Keratinocyte (primary cell): ENCODE data around the gene SAG. TPM values are rescaled to one million over a fixed set of nuclear protein-coding genes. Genes with fewer than 3 reads are reported as not detected.

Source experiments
- DNase-seq: peaks from one replicate; pipeline ENCODE4 v3.0.0-alpha.2; 2011; ENCODE audit warnings: low read depth, missing footprints, low spot score
- FAIRE-seq: peaks from 2 replicates; lab custom pipeline; 2011; peaks lifted over from hg19 to GRCh38; lab: Jason Lieb, UNC
- H2AFZ ChIP-seq: 2 replicates; pipeline ENCODE4 v1.6.0; 2012; ENCODE audit warnings: low read length, control low read depth, inconsistent platforms; ENCODE audit not compliant: control insufficient read depth
- H3K27ac ChIP-seq: 2 replicates; pipeline ENCODE4 v1.5.1; 2011; ENCODE audit warnings: low read length; ENCODE audit not compliant: control insufficient read depth, insufficient read depth
- H3K27me3 ChIP-seq: 3 replicates; pipeline ENCODE4 v1.6.0; 2011; ENCODE audit warnings: low read length; ENCODE audit not compliant: control insufficient read depth, insufficient read depth; ENCODE audit errors: extremely low read depth
- H3K36me3 ChIP-seq, 2 experiments: 2 replicates in 1 of 2; 3 replicates in 1 of 2; pipeline ENCODE4 v1.5.1; 2011; ENCODE audit warnings: low read length in 2 of 2, mild to moderate bottlenecking in 1 of 2; ENCODE audit not compliant: control insufficient read depth in 2 of 2, insufficient read depth in 2 of 2; ENCODE audit errors: extremely low read depth in 1 of 2
- H3K4me1 ChIP-seq: 3 replicates; pipeline ENCODE4 v1.5.1; 2011; ENCODE audit warnings: low read length; ENCODE audit not compliant: control insufficient read depth, insufficient read depth; ENCODE audit errors: extremely low read depth
- H3K4me2 ChIP-seq: 3 replicates; pipeline ENCODE4 v1.6.0; 2011; ENCODE audit warnings: low read depth, low read length; ENCODE audit not compliant: control insufficient read depth, insufficient read depth; ENCODE audit errors: extremely low read depth
- H3K4me3 ChIP-seq, 3 experiments: fragments of 200-600 bp in 1 of 3; sonication (generic) in 1 of 3; 2 replicates in 2 of 3; 3 replicates in 1 of 3; pipeline ENCODE4 v1.5.1; 2011 to 2016; ENCODE audit warnings: low read length in 3 of 3, mild to moderate bottlenecking in 3 of 3, control low read depth in 2 of 3, inconsistent platforms in 1 of 3, low read depth in 1 of 3, mixed read lengths in 1 of 3, mixed run types in 1 of 3, moderate library complexity in 1 of 3; ENCODE audit not compliant: control insufficient read depth in 2 of 3, insufficient read depth in 2 of 3; ENCODE audit errors: extremely low read depth in 1 of 3
- H3K79me2 ChIP-seq: 2 replicates; pipeline ENCODE4 v1.6.0; 2012; ENCODE audit warnings: low read length; ENCODE audit not compliant: control insufficient read depth, insufficient read depth
- H3K9ac ChIP-seq: 3 replicates; pipeline ENCODE4 v1.6.0; 2011; ENCODE audit warnings: low read length; ENCODE audit not compliant: control insufficient read depth, insufficient read depth; ENCODE audit errors: extremely low read depth
- H3K9me1 ChIP-seq: 3 replicates; pipeline ENCODE4 v1.6.0; 2011; ENCODE audit warnings: low read length; ENCODE audit not compliant: control insufficient read depth, insufficient read depth; ENCODE audit errors: extremely low read depth
- H3K9me3 ChIP-seq: 2 replicates; pipeline ENCODE4 v1.5.1; 2012; ENCODE audit warnings: low read depth, low read length; ENCODE audit not compliant: control insufficient read depth
- H4K20me1 ChIP-seq: 3 replicates; pipeline ENCODE4 v1.6.0; 2011; ENCODE audit warnings: low read length; ENCODE audit not compliant: control insufficient read depth, insufficient read depth; ENCODE audit errors: extremely low read depth
- CTCF ChIP-seq, 3 experiments: IDR thresholded peaks in 1 of 3; conservative IDR thresholded peaks in 1 of 3; optimal IDR thresholded peaks in 1 of 3; 2 replicates in 2 of 3; 3 replicates in 1 of 3; pipeline versions ENCODE3 to v1.5.1; 2011; ENCODE audit warnings: low read length in 3 of 3, mild to moderate bottlenecking in 3 of 3, moderate library complexity in 2 of 3, control low read depth in 1 of 3, inconsistent platforms in 1 of 3; ENCODE audit not compliant: insufficient read depth in 2 of 3; ENCODE audit errors: extremely low read depth in 1 of 3
- EZH2 ChIP-seq: IDR thresholded peaks from one replicate; pipeline ENCODE4 v1.6.1; 2012; ENCODE audit warnings: inconsistent platforms, mild to moderate bottlenecking, low read length, moderate library complexity
- dilution Hi-C: fragments of 300-500 bp; cut with MboI; formaldehyde crosslinking; loops from one replicate; pipeline ENCODE4 v1.7.0; 2020; ENCODE audit warnings: low sequenced_read_pairs; ENCODE audit not compliant: extremely low pct_ligation_motif_present
- polyA plus RNA-seq, 5 experiments: library from polyadenylated mRNA; depleted of rRNA in 3 of 5; stranded (reverse) in 3 of 5; stranded (forward) in 1 of 5; unstranded in 1 of 5; fragments of >200 nt; gene quantifications; 1 replicate in 1 of 5; 2 replicates in 3 of 5; 3 replicates in 1 of 5; pipeline versions ENCODE4 v1.2.1 to v1.2.3, GENCODE V29; 2011 to 2012; ENCODE audit warnings: missing spikeins in 2 of 5, low read depth in 1 of 5, low replicate concordance in 1 of 5

The SAG gene
- polyA plus RNA-seq, 1 donor (not counting 4 experiments of a cell fraction or from before 2014, with no cell fraction given), result not detected

GRCh38 chr2:233384015-233384414 is 76.4 kb downstream of the SAG start:
- DNase-seq (no peak), FAIRE-seq (no peak)
- no peaks in the 10 kb centered on the region for H3K9me3 ChIP-seq
- H3K4me1 ChIP-seq, result peaks cover 19% of the 10 kb centered on the region
- H3K36me3 ChIP-seq, result peaks cover 0 to 2% of the 10 kb centered on the region in 2 experiments
- no peaks in the 10 kb centered on the region for H3K9me1 ChIP-seq
- H3K27ac ChIP-seq, result no peak overlapping the region
- H4K20me1 ChIP-seq, result peaks cover 3% of the 10 kb centered on the region
- H3K9ac ChIP-seq, result no peak overlapping the region
- H3K27me3 ChIP-seq, result no peaks in the 10 kb centered on the region
- no peak overlapping the region for H2AFZ ChIP-seq
- dilution Hi-C loops, result no loop called here
- no peak overlapping the region for H3K4me3 ChIP-seq
- H3K4me2 ChIP-seq, result no peak overlapping the region
- no peak for TF ChIP-seq CTCF (optimal IDR thresholded peaks at IDR 0.05 in 1 of 3, IDR thresholded peaks at IDR 0.05 in 1 of 3, conservative IDR thresholded peaks at IDR 0.05 in 1 of 3; ENCODE audit: extremely low read depth in 1 of 3, insufficient read depth in 2 of 3, low read length in 3 of 3)
- TF ChIP-seq EZH2, result no peak
- peaks cover 3% of the 10 kb centered on the region for H3K79me2 ChIP-seq

- Histone ChIP-seq H3K9me3 (no peaks in the 10 kb centered on the region), H3K4me2 (peak overlapping the region; percentile 61), H4K20me1 (peaks cover 3% of the 10 kb centered on the region), H3K4me1 (peaks cover 19% of the 10 kb centered on the region), H3K79me2 (peaks cover 3% of the 10 kb centered on the region), H3K27ac (no peak overlapping the region), H3K9ac (no peak overlapping the region), H3K9me1 (no peaks in the 10 kb centered on the region), H3K4me3 (no peak overlapping the region), H2AFZ (no peak overlapping the region), H3K36me3 (peaks cover 0 to 2% of the 10 kb centered on the region in 2 experiments), H3K27me3 (no peaks in the 10 kb centered on the region)
- DNase-seq (peak; percentile 9), FAIRE-seq (peak; percentile 43)
- dilution Hi-C loops, result no loop called here
- TF ChIP-seq EZH2, result no peak
- TF ChIP-seq CTCF (optimal IDR thresholded peaks at IDR 0.05 in 1 of 3, IDR thresholded peaks at IDR 0.05 in 1 of 3, conservative IDR thresholded peaks at IDR 0.05 in 1 of 3; ENCODE audit: extremely low read depth in 1 of 3, insufficient read depth in 2 of 3, low read length in 3 of 3), result no peak
Observed at GRCh38 chr2:233384811-233385488, 77.3 kb downstream of the SAG start.
